Uterus (tissue), 4 donors: ENCODE data around the gene TPH2. TPM values are rescaled to one million over a fixed set of nuclear protein-coding genes. Genes with fewer than 3 reads are reported as not detected.

ENCODE experiments used
- DNase-seq, 2 donors: peaks; one replicate each; pipeline ENCODE4 v3.0.0-alpha.2; 2019 to 2020
- H3K27ac ChIP-seq, 2 donors: fragments of 200-600 bp; sonication (generic); 1 replicate in 1 of 2; 2 replicates in 1 of 2; pipeline ENCODE4 v1.5.1; 2016 to 2018
- H3K27me3 ChIP-seq, 2 donors: fragments of 200-600 bp; sonication (generic); one replicate each; pipeline ENCODE4 v1.5.1; 2018 to 2019; ENCODE audit warnings: control low read depth in 1 of 2
- H3K36me3 ChIP-seq, 2 donors: fragments of 200-600 bp; sonication (generic); one replicate each; pipeline ENCODE4 v1.5.1; 2019; ENCODE audit warnings: control low read depth in 1 of 2
- H3K4me1 ChIP-seq, 2 donors: fragments of 200-600 bp; sonication (generic); one replicate each; pipeline ENCODE4 v1.5.1; 2018 to 2019; ENCODE audit warnings: control low read depth in 1 of 2
- H3K4me3 ChIP-seq, 2 donors: fragments of 200-600 bp; sonication (generic); 1 replicate in 1 of 2; 2 replicates in 1 of 2; pipeline ENCODE4 v1.5.1; 2018 to 2019; ENCODE audit warnings: mild to moderate bottlenecking in 1 of 2
- H3K9me3 ChIP-seq, 2 donors: fragments of 200-600 bp; sonication (generic); one replicate each; pipeline ENCODE4 v1.5.1; 2019; ENCODE audit warnings: control low read depth in 1 of 2
- CTCF ChIP-seq, 4 experiments: fragments of 200-600 bp in 2 of 4; fragments of 450-650 bp in 2 of 4; sonication (generic) in 2 of 4; IDR thresholded peaks; one replicate each; pipeline ENCODE4 v1.5.1; 2016 to 2019; ENCODE audit warnings: antibody characterized with exemption in 4 of 4, mild to moderate bottlenecking in 2 of 4, moderate library complexity in 1 of 4
- POLR2A ChIP-seq, 2 donors: fragments of 450-650 bp; IDR thresholded peaks; one replicate each; pipeline ENCODE4 v1.6.1; 2016; ENCODE audit warnings: antibody characterized with exemption in 2 of 2, mild to moderate bottlenecking in 1 of 2, moderate library complexity in 1 of 2
- intact Hi-C: fragments of 100-400 bp; cut with DNase I; formaldehyde crosslinking; loops from one replicate; pipeline ENCODE4 v1.15.1; 2023; ENCODE audit warnings: low total_unique reads
- total RNA-seq, 4 donors: library from RNA; depleted of rRNA in 3 of 4; stranded (reverse); fragments of >200 nt in 3 of 4; gene quantifications; one replicate each; pipeline versions ENCODE4 v1.1.0 to v1.2.4, GENCODE V29; 2014 to 2023
- donor health status: DM: yes; HTN: yes; CAD: no.

TPH2 gene
- total RNA-seq, 4 donors from 2014 or later = not detected

GRCh38 chr12:72072592-72073212 lies 134.1 kb downstream of the TPH2 start:
- H3K9me3 ChIP-seq = no peaks in the 10 kb centered on the region
- no peak overlapping the region for H3K4me3 ChIP-seq
- H3K36me3 ChIP-seq = no peaks in the 10 kb centered on the region
- no peak for DNase-seq
- no peak for TF ChIP-seq CTCF (IDR thresholded peaks at IDR 0.05)
- no peak overlapping the region for H3K27ac ChIP-seq
- no peaks in the 10 kb centered on the region for H3K27me3 ChIP-seq
- no peaks in the 10 kb centered on the region for H3K4me1 ChIP-seq
- intact Hi-C loops = no loop called here

GRCh38 chr12:72074065-72074464 lies 135.4 kb downstream of the TPH2 start:
- intact Hi-C loops = no loop called here
- Histone ChIP-seq H3K9me3 (no peaks in the 10 kb centered on the region), H3K27ac (no peak overlapping the region), H3K4me3 (no peak overlapping the region), H3K36me3 (no peaks in the 10 kb centered on the region), H3K27me3 (no peaks in the 10 kb centered on the region), H3K4me1 (no peaks in the 10 kb centered on the region)
- TF ChIP-seq CTCF (IDR thresholded peaks at IDR 0.05) (no peak), POLR2A (IDR thresholded peaks at IDR 0.05) (no peak)
- no peak for DNase-seq

- Histone ChIP-seq H3K36me3 (no peaks in the 10 kb centered on the region), H3K4me1 (no peaks in the 10 kb centered on the region), H3K4me3 (no peak overlapping the region), H3K27ac (no peak overlapping the region), H3K27me3 (no peaks in the 10 kb centered on the region), H3K9me3 (no peaks in the 10 kb centered on the region)
- intact Hi-C loops = no loop called here
- DNase-seq = no peak
- TF ChIP-seq POLR2A (IDR thresholded peaks at IDR 0.05) = no peak
Measured at GRCh38 chr12:72074956-72075355, 136.3 kb downstream of the TPH2 start.

- no peaks in the 10 kb centered on the region for H3K27me3 ChIP-seq
- H3K36me3 ChIP-seq = no peaks in the 10 kb centered on the region
- H3K4me3 ChIP-seq = no peak overlapping the region
- intact Hi-C loops = no loop called here
- H3K9me3 ChIP-seq = no peaks in the 10 kb centered on the region
- no peak for DNase-seq
- H3K27ac ChIP-seq = no peak overlapping the region
- no peak for TF ChIP-seq CTCF (IDR thresholded peaks at IDR 0.05)
- no peak for TF ChIP-seq POLR2A (IDR thresholded peaks at IDR 0.05)
- no peaks in the 10 kb centered on the region for H3K4me1 ChIP-seq
Measured at GRCh38 chr12:72075401-72075800, 136.8 kb downstream of the TPH2 start.

GRCh38 chr12:72075891-72076557 lies 137.4 kb downstream of the TPH2 start:
- Histone ChIP-seq H3K36me3 (no peaks in the 10 kb centered on the region), H3K4me1 (no peaks in the 10 kb centered on the region), H3K27me3 (no peaks in the 10 kb centered on the region), H3K27ac (no peak overlapping the region), H3K9me3 (no peaks in the 10 kb centered on the region), H3K4me3 (no peak overlapping the region)
- TF ChIP-seq CTCF (IDR thresholded peaks at IDR 0.05) (no peak), POLR2A (IDR thresholded peaks at IDR 0.05) (no peak)
- intact Hi-C loops = no loop called here
- no peak for DNase-seq
